ENCODE data around the gene NCAPG2.
A peak's percentile ranks its signal among the peaks of the same experiment; 100 is the strongest.

The NCAPG2 gene

DNA sequence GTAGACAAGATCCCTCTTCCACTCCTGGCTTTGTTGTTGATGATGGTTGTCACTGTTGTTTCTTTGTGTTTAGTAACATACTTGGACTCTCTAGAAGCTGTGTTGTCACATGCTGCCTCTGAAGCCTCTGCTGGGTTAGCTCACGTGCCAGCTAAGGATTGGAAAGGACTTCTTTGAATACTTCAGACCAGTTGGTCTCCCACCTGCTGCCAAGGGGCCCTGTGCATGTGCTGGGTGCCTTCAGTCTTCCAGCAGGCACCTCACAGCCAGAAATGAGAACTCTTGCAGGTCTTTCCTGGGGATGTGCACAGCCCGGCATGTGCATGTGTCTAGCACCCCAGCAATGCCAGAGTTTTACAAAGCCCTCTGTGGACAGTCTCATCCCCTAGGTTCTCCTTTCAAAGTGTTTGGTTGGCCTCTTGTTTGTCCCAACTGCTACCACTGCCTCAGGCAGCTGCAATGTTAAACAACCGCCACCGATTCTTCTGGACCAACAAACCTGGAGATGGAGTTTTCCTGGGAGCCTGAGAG is 21.7 kb upstream of the NCAPG2 start:
- Histone ChIP-seq H3K4me3 (ENCODE audit: low read depth, low read length) (no peak overlapping the region), H2BK12ac (ENCODE audit: low read length) (no peak overlapping the region), H3K23ac (ENCODE audit: low read length) (no peak overlapping the region), H2AK5ac (ENCODE audit: low read length) (no peak overlapping the region), H4K91ac (ENCODE audit: low read depth, low read length) (no peak overlapping the region), H3K4ac (ENCODE audit: low read depth, low read length) (no peak overlapping the region), H3K79me2 (ENCODE audit: control insufficient read depth, insufficient read depth, low read length, poor library complexity) (no peaks in the 10 kb centered on the region), H2AFZ (ENCODE audit: insufficient read depth, low read length, poor library complexity) (no peak overlapping the region), H3K14ac (ENCODE audit: low read length) (no peak overlapping the region), H3K4me1 (ENCODE audit: control insufficient read depth in 1 of 2, insufficient read depth in 2 of 2, low read length in 2 of 2) (no peaks in the 10 kb centered on the region), H3K79me1 (ENCODE audit: low read length) (no peaks in the 10 kb centered on the region), H3K18ac (ENCODE audit: low read length) (no peak overlapping the region), H3K9me3 (ENCODE audit: insufficient read depth, low read depth, low read length) (peaks cover 1% of the 10 kb centered on the region), H3K9ac (ENCODE audit: low read length) (no peak overlapping the region), H2BK120ac (ENCODE audit: insufficient read depth, low read length, poor library complexity) (no peak overlapping the region), H4K8ac (ENCODE audit: low read depth, low read length) (no peak overlapping the region), H3K36me3 (ENCODE audit: control insufficient read depth in 1 of 2, insufficient read depth in 2 of 2, low read length in 2 of 2) (peaks cover 8 to 11% of the 10 kb centered on the region in 2 experiments), H3K27ac (ENCODE audit: low read depth, low read length) (no peak overlapping the region), H3K4me2 (ENCODE audit: low read length) (no peak overlapping the region), H3K27me3 (ENCODE audit: insufficient read depth, low read length) (no peaks in the 10 kb centered on the region), H4K12ac (ENCODE audit: low read depth, low read length) (no peak overlapping the region), H2BK5ac (ENCODE audit: low read depth, low read length, poor library complexity) (no peak overlapping the region)
- whole genome bisulfite sequencing (ENCODE audit: extremely low coverage, insufficient coverage, insufficient read length): no CpG with 5 or more reads among the region's 4 CpGs
- no peak for DNase-seq

DNA sequence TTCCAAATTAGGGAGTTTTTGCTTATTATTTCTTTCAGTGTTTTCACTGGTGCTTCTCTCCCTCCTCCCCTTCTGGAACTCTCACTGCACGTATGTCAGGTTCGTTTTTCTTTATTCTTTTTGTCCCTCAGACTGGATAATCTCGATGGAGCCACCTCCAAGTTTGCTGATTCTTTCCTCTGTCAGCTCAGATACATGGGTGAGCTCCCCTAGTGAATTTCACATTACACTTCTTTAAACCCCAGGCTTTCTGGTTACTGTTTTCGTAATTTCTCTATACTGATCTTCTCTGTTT is 20.8 kb upstream of the NCAPG2 start:
- Histone ChIP-seq H3K23ac (ENCODE audit: low read length) (no peak overlapping the region), H3K4me3 (ENCODE audit: low read depth, low read length) (no peak overlapping the region), H2AK5ac (ENCODE audit: low read length) (no peak overlapping the region), H4K12ac (ENCODE audit: low read depth, low read length) (no peak overlapping the region), H3K36me3 (ENCODE audit: control insufficient read depth in 1 of 2, insufficient read depth in 2 of 2, low read length in 2 of 2) (peaks cover 8% of the 10 kb centered on the region in 2 experiments), H3K9ac (ENCODE audit: low read length) (no peak overlapping the region), H3K4ac (ENCODE audit: low read depth, low read length) (no peak overlapping the region), H2BK5ac (ENCODE audit: low read depth, low read length, poor library complexity) (no peak overlapping the region), H3K79me1 (ENCODE audit: low read length) (no peaks in the 10 kb centered on the region), H4K91ac (ENCODE audit: low read depth, low read length) (no peak overlapping the region), H2BK12ac (ENCODE audit: low read length) (no peak overlapping the region), H3K14ac (ENCODE audit: low read length) (no peak overlapping the region), H2AFZ (ENCODE audit: insufficient read depth, low read length, poor library complexity) (no peak overlapping the region), H3K4me1 (ENCODE audit: control insufficient read depth in 1 of 2, insufficient read depth in 2 of 2, low read length in 2 of 2) (no peaks in the 10 kb centered on the region), H3K9me3 (ENCODE audit: insufficient read depth, low read depth, low read length) (peaks cover 1% of the 10 kb centered on the region), H4K8ac (ENCODE audit: low read depth, low read length) (no peak overlapping the region), H3K27ac (ENCODE audit: low read depth, low read length) (no peak overlapping the region), H2BK120ac (ENCODE audit: insufficient read depth, low read length, poor library complexity) (no peak overlapping the region), H3K79me2 (ENCODE audit: control insufficient read depth, insufficient read depth, low read length, poor library complexity) (no peaks in the 10 kb centered on the region), H3K18ac (ENCODE audit: low read length) (no peak overlapping the region), H3K27me3 (ENCODE audit: insufficient read depth, low read length) (no peaks in the 10 kb centered on the region), H3K4me2 (ENCODE audit: low read length) (no peak overlapping the region)
- WGBS (ENCODE audit: extremely low coverage, insufficient coverage, insufficient read length): no CpG with 5 or more reads among the region's 4 CpGs
- no peak for DNase-seq

GRCh38 chr7:158724658-158725505 is 20.3 kb upstream of the NCAPG2 start:
- Histone ChIP-seq H2BK5ac (ENCODE audit: low read depth, low read length, poor library complexity) (no peak overlapping the region), H3K4ac (ENCODE audit: low read depth, low read length) (no peak overlapping the region)

DNA sequence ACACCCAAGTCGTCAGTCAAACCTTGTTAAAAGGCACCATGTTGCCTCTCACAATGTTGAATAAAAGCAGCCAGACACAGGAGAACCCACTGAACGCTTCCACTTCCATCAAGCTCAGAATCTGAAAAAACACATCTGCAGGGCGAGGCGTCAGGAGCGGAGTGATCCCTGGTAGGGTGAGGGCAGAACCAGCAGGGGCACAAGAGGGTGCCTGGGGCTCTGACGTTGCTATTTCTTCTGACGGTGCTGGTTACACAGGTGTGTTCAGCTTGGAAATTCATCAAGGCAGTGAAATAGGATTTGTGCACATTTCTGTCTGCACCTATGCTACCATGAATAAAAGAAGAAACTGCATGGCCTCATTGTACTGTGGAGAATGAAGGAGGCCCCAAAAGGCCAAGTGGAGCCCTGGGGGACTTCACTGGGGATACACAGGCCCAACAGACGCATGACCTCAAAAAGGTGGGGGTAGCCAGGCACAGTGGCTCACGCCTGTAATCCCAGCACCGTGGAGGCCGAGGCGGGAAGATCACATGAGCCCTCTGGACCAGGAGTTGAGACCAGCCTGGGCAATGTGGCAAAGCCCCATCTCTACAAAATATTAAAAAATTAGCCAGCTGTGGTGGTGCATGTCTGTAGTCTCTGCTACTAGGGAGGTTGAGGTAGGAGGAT is 19.2 kb upstream of the NCAPG2 start:
- Histone ChIP-seq H3K36me3 (ENCODE audit: control insufficient read depth in 1 of 2, insufficient read depth in 2 of 2, low read length in 2 of 2) (no peaks in the 10 kb centered on the region), H3K4me2 (ENCODE audit: low read length) (no peak overlapping the region), H3K18ac (ENCODE audit: low read length) (no peak overlapping the region), H3K23ac (ENCODE audit: low read length) (no peak overlapping the region), H3K9ac (ENCODE audit: low read length) (no peak overlapping the region), H3K4me1 (ENCODE audit: control insufficient read depth in 1 of 2, insufficient read depth in 2 of 2, low read length in 2 of 2) (no peaks in the 10 kb centered on the region), H4K8ac (ENCODE audit: low read depth, low read length) (no peak overlapping the region), H3K4me3 (ENCODE audit: low read depth, low read length) (no peak overlapping the region), H3K27ac (ENCODE audit: low read depth, low read length) (no peak overlapping the region), H4K12ac (ENCODE audit: low read depth, low read length) (no peak overlapping the region), H3K14ac (ENCODE audit: low read length) (no peak overlapping the region), H2AFZ (ENCODE audit: insufficient read depth, low read length, poor library complexity) (no peak overlapping the region), H4K91ac (ENCODE audit: low read depth, low read length) (no peak overlapping the region), H3K4ac (ENCODE audit: low read depth, low read length) (no peak overlapping the region), H2BK5ac (ENCODE audit: low read depth, low read length, poor library complexity) (no peak overlapping the region), H2BK120ac (ENCODE audit: insufficient read depth, low read length, poor library complexity) (no peak overlapping the region), H3K79me2 (ENCODE audit: control insufficient read depth, insufficient read depth, low read length, poor library complexity) (no peaks in the 10 kb centered on the region), H3K9me3 (ENCODE audit: insufficient read depth, low read depth, low read length) (no peaks in the 10 kb centered on the region), H3K79me1 (ENCODE audit: low read length) (no peaks in the 10 kb centered on the region), H2BK12ac (ENCODE audit: low read length) (no peak overlapping the region), H3K27me3 (ENCODE audit: insufficient read depth, low read length) (no peaks in the 10 kb centered on the region), H2AK5ac (ENCODE audit: low read length) (no peak overlapping the region)
- no CpG with 5 or more reads among the region's 12 CpGs for WGBS (ENCODE audit: extremely low coverage, insufficient coverage, insufficient read length)
- no peak for DNase-seq

More at GRCh38 chr7:158724658-158725505, 20.3 kb upstream of the NCAPG2 start:
- Histone ChIP-seq H4K8ac (ENCODE audit: low read depth, low read length) (no peak overlapping the region), H3K4me1 (ENCODE audit: control insufficient read depth in 1 of 2, insufficient read depth in 2 of 2, low read length in 2 of 2) (no peaks in the 10 kb centered on the region), H2AFZ (ENCODE audit: insufficient read depth, low read length, poor library complexity) (no peak overlapping the region), H3K9ac (ENCODE audit: low read length) (no peak overlapping the region), H3K36me3 (ENCODE audit: control insufficient read depth in 1 of 2, insufficient read depth in 2 of 2, low read length in 2 of 2) (peaks cover 3% of the 10 kb centered on the region in 2 experiments), H3K79me1 (ENCODE audit: low read length) (no peaks in the 10 kb centered on the region), H3K27me3 (ENCODE audit: insufficient read depth, low read length) (no peaks in the 10 kb centered on the region), H3K27ac (ENCODE audit: low read depth, low read length) (no peak overlapping the region), H3K14ac (ENCODE audit: low read length) (no peak overlapping the region), H4K91ac (ENCODE audit: low read depth, low read length) (no peak overlapping the region), H3K4me3 (ENCODE audit: low read depth, low read length) (peak overlapping the region; percentile 14), H3K23ac (ENCODE audit: low read length) (no peak overlapping the region), H2BK120ac (ENCODE audit: insufficient read depth, low read length, poor library complexity) (no peak overlapping the region), H4K12ac (ENCODE audit: low read depth, low read length) (no peak overlapping the region), H3K9me3 (ENCODE audit: insufficient read depth, low read depth, low read length) (no peaks in the 10 kb centered on the region), H3K18ac (ENCODE audit: low read length) (no peak overlapping the region), H3K4me2 (ENCODE audit: low read length) (no peak overlapping the region), H2BK12ac (ENCODE audit: low read length) (no peak overlapping the region), H3K79me2 (ENCODE audit: control insufficient read depth, insufficient read depth, low read length, poor library complexity) (no peaks in the 10 kb centered on the region), H2AK5ac (ENCODE audit: low read length) (no peak overlapping the region)
- no CpG with 5 or more reads among the region's 21 CpGs for WGBS (ENCODE audit: extremely low coverage, insufficient coverage, insufficient read length)
- DNase-seq: no peak

Data from trophoblast cell (in vitro differentiated cells and primary cell).